Measurements from ENCODE around the gene NOCT.

The NOCT gene

DNA sequence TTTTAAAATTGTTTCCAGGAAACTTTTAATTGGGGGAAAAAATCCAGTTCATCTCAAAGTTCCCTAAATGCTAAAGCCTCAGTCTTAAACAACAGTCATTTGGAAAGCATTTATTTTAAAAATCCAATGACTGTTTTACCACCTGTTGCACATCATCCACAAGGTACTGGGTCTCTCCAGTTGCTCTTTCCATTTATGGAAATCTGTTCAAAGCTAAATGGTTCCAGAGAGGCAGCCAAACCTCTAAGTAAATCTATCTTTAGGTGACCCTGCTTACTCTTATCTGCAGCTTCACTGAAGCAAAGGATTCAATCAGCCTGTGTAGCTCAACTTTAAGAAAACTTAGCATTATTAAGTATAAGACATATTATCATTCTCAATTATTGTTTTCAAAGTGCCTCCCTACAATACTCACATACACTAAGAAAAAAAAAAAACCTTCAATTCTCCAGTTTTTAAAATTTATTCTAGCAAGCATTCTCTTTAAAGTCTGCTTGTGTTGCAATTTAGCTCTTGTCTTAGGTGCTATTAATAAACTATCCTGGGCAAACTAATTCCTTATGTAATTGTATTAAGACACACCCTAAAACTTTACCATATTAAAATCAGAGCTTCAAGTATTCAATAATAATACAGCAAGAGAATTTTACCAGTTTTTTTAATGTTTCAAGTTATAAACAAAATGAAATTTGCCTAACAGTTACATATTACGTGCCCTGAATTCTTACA, 60.6 kb downstream of the NOCT start:
- TF ChIP-seq POLR2A (IDR thresholded peaks at IDR 0.05; ENCODE audit: low read depth, low read length) = no peak
- TF ChIP-seq TAF1 (IDR thresholded peaks at IDR 0.05; ENCODE audit: borderline replicate concordance, low read depth, low read length) = no peak
- no peak for TF ChIP-seq POLR2AphosphoS5 (IDR thresholded peaks at IDR 0.05; ENCODE audit: low read depth, low read length)
- FAIRE-seq = no peak
- no peak for DNase-seq (ENCODE audit: insufficient read length)

DNA sequence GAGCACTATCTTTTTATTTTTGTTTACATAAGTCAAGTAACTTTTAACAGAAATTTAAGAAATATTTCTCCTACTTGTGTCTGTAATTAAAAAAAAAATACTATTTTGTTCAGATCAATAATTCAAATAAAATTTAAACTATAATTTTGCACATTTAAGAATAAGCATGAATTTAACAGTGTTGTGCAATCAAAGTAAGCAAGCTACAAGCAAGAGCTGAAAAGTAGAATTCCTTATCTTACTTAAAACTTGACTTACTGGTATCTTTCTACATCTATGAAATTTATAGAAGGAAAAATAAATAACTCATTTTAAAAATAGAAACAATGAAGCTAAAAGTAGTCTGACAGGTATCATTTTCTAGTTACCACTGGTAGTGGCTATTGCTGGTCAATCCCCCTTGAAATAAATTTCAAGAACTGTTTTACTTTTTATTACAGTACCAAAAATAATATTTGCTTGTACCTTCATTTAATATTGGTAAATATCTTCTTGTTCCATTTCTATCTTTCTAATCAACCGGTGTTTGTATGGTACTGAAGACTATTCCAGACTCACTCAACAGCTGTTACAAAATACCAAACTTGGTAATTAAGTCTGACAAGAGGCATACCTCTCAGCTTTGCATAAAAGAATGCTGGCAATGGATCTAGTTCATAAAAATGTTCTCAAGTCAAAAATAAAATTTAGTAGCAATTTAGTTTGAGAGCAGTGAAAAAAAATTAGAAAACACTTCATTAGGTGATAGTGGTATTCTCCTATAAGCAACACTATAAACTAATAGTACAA, 62.2 kb downstream of the NOCT start:
- DNase-seq (ENCODE audit: insufficient read length) = no peak
- no peak for TF ChIP-seq POLR2AphosphoS5 (IDR thresholded peaks at IDR 0.05; ENCODE audit: low read depth, low read length)
- TF ChIP-seq POLR2A (IDR thresholded peaks at IDR 0.05; ENCODE audit: low read depth, low read length) = no peak
- no peak for TF ChIP-seq TAF1 (IDR thresholded peaks at IDR 0.05; ENCODE audit: borderline replicate concordance, low read depth, low read length)
- FAIRE-seq = no peak

DNA sequence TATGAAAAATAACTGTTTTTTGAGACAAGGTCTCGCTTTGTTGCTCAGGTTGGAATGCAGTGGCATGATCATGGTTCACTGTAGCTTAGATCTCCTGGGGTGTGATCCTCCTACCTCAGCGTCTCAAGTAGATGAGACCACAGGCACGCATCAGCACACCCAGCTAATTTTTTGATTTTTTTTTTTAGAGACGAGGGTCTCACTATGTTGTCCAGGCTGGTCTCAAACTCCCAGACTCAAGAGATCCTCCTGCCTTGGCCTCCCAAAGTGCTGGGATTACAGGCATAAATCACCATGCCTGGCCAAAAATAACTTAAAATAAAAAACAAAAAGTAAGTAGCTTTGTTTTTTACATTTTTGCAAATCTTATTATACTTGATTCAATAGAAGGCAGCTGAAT, 63.3 kb downstream of the NOCT start:
- no peak for FAIRE-seq
- TF ChIP-seq POLR2AphosphoS5 (IDR thresholded peaks at IDR 0.05; ENCODE audit: low read depth, low read length) (no peak), TAF1 (IDR thresholded peaks at IDR 0.05; ENCODE audit: borderline replicate concordance, low read depth, low read length) (no peak), POLR2A (IDR thresholded peaks at IDR 0.05; ENCODE audit: low read depth, low read length) (no peak)

DNA sequence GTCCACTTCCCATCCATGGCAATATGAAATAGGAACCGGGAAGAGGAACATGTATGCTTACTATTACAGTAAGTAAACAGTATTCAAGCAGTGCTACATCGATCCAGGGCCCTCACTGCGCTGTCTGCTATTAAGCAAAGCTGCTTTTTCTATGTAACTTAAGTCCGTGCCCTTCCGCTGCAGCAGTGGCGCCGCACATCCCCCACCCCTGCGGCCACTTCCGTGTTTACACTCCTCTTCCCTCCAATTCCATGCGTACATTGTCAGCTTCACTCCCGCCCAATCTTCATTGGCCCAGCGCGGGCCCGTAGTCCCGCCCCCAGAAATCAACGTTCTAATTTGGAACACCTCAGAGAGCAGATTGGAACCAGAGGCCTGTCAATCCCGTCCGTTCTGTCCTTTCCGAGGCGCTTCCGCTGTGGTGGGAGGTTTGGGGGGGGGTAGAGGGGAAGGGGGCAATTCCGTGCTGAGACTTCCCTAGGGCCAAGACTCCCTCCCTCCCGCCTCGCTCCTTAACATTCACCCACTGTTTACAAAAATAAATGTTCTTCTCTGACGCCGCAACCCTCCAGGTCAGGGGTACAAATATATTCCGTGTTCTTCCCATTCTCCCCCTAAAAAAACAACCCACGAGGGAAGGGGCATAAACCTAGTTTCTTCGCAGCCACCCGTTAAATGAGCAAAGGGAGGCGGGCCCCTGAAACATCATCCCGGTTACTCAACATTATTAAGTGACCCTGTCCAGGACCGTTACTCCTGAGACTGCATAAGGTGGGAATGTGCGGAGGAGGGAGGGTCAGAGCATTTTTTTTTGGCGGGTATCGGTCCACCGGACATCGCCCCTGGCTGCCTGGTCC, 67.4 kb downstream of the NOCT start:
- TF ChIP-seq POLR2AphosphoS5 (IDR thresholded peaks at IDR 0.05; ENCODE audit: low read depth, low read length) (peak; percentile 21), TAF1 (IDR thresholded peaks at IDR 0.05; ENCODE audit: borderline replicate concordance, low read depth, low read length) (peak; percentile 19; the same call in 1 of the 2 replicates), POLR2A (IDR thresholded peaks at IDR 0.05; ENCODE audit: low read depth, low read length) (peak; percentile 54; the same call in 1 of the 2 replicates)
- peak; percentile 99 for FAIRE-seq
- peak; percentile 71 for DNase-seq (ENCODE audit: insufficient read length)

More for the DNA sequence above, 63.3 kb downstream of the NOCT start:
- DNase-seq (ENCODE audit: insufficient read length) = no peak

DNA sequence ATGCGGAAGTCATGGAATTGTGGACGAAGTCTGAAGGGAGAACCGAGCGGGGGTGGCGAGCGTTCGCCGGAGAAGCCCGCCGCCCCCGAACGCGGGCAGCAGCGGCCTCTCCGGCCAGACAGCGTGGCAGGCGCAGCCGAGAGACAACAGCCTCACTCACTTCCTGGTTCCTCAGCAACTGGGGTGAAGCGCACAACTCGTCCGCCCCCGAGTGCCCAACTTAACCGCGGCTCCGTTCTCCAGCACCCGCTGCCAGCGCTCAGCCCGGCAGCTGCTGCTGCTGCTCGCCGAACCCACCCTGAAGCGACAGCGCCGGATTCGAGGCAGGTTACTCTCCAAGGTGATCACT, 68.0 kb downstream of the NOCT start:
- DNase-seq (ENCODE audit: insufficient read length) = peak; percentile 40
- FAIRE-seq = no peak

DNA sequence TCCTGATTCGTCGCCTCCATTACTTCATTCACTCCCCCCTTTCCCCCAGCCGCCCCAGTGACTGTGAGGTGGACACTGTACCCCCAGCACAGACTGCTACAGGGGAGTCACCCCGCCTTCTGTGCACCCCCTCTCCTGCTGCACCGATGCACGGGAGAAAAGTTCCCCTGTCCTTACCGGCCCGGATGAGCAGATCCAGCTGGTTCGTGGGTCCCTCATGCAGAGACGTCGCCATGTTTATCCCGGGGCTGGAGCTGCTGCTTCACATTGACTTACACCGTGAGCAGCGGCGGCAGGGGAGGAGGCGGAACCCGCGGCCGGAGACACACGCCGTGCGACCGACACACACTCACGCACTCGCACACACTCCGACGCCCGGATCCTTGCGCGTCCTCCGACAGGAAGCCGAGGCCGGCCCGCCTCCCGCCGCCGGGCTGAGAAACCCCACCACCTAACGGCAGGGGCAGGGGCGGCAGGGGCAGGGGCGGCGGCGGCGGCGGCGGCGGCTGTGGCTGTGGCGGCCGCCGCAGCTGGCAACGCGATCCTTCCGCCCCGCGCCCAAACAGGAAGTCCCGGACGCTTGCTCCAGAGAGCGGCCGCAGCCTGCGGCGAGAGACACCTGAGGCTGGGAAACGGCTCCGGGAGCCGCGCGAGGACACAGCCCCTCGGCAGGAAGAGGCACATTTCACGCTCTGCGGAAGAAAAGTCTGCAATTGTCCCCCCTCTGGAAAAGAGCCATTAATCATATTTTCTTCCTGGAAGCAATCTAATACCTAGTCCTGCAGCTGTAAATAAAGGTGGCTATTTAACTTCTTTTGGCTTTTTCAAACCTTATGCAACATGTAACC, 68.6 kb downstream of the NOCT start:
- peak; percentile 20 for TF ChIP-seq POLR2AphosphoS5 (IDR thresholded peaks at IDR 0.05; ENCODE audit: low read depth, low read length)
- 0 out of 2 replicates have a peak, but pooled peaks have one; percentile 46 for TF ChIP-seq TAF1 (IDR thresholded peaks at IDR 0.05; ENCODE audit: borderline replicate concordance, low read depth, low read length)
- TF ChIP-seq POLR2A (IDR thresholded peaks at IDR 0.05; ENCODE audit: low read depth, low read length) = peak; percentile 81; the same call in 1 of the 2 replicates
- DNase-seq (ENCODE audit: insufficient read length) (peak; percentile 48), FAIRE-seq (peak; percentile 95)

More for the DNA sequence above, 68.0 kb downstream of the NOCT start:
- no peak; the same call in 1 of the 2 replicates for TF ChIP-seq POLR2AphosphoS5 (IDR thresholded peaks at IDR 0.05; ENCODE audit: low read depth, low read length)
- peak; percentile 75 for TF ChIP-seq TAF1 (IDR thresholded peaks at IDR 0.05; ENCODE audit: borderline replicate concordance, low read depth, low read length)
- peak; percentile 34; the same call in 1 of the 2 replicates for TF ChIP-seq POLR2A (IDR thresholded peaks at IDR 0.05; ENCODE audit: low read depth, low read length)

DNA sequence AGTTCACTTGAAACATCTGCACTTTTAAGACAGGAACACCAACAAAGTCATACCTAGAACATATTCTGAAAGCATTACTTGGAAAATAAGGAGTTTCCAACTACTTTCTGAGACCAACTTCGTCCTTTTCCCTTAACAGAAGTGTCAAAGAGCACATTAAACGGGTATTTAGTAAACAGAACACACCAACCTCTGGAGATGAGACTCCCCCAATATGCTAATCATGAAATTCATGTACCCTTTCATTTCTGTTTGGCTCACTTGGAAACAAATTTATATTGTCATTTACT, 69.2 kb downstream of the NOCT start:
- no peak for DNase-seq (ENCODE audit: insufficient read length)

DNA sequence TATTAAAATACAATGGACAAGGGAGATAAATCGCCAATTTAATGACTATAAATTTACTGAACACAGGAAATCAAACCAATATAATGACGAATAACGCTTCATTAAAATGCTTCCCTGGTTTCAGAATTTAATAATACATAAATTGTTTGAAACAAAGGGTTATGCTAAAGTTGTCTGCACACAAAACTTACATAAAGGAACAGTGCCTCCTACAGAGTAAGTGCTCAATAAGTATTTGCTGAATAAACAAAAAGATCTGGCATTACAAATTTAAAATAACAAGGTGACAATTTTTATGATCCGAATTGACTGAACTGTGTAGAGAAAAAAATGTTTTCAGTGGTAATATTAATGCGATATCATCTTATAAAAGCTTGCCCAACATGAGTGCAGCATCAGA, 69.6 kb downstream of the NOCT start:
- DNase-seq (ENCODE audit: insufficient read length) = no peak
- FAIRE-seq = peak; percentile 38
- TF ChIP-seq TAF1 (IDR thresholded peaks at IDR 0.05; ENCODE audit: borderline replicate concordance, low read depth, low read length) = no peak
- no peak for TF ChIP-seq POLR2AphosphoS5 (IDR thresholded peaks at IDR 0.05; ENCODE audit: low read depth, low read length)
- no peak for TF ChIP-seq POLR2A (IDR thresholded peaks at IDR 0.05; ENCODE audit: low read depth, low read length)

More for the DNA sequence above, 69.2 kb downstream of the NOCT start:
- TF ChIP-seq POLR2A (IDR thresholded peaks at IDR 0.05; ENCODE audit: low read depth, low read length) = no peak
- TF ChIP-seq TAF1 (IDR thresholded peaks at IDR 0.05; ENCODE audit: borderline replicate concordance, low read depth, low read length) = no peak
- no peak for TF ChIP-seq POLR2AphosphoS5 (IDR thresholded peaks at IDR 0.05; ENCODE audit: low read depth, low read length)
- no peak for FAIRE-seq

DNA sequence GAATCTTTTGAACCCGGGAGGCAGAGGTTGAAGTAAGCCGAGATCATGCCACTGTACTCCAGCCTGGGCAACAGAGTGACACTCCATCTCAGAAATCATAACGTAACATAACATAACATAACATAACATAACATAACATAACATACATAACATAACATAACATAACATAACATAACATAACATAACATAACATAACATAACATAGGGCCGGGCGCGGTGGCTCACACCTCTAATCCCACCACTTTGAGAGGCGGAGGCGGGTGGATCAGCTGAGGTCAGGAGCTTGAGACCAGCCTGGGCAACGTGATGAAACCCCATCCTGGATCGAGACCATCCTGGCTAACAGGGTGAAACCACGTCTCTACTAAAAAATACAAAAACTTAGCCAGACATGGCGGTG, 76.7 kb downstream of the NOCT start:
- DNase-seq (ENCODE audit: insufficient read length) (no peak), FAIRE-seq (no peak)
- TF ChIP-seq TAF1 (IDR thresholded peaks at IDR 0.05; ENCODE audit: borderline replicate concordance, low read depth, low read length) = no peak
- TF ChIP-seq POLR2A (IDR thresholded peaks at IDR 0.05; ENCODE audit: low read depth, low read length) = no peak
- TF ChIP-seq POLR2AphosphoS5 (IDR thresholded peaks at IDR 0.05; ENCODE audit: low read depth, low read length) = no peak
